ENCODE results near the gene FLYWCH1. TPM values are rescaled to one million over a fixed set of nuclear protein-coding genes. Genes with fewer than 3 reads are reported as not detected.

Gene FLYWCH1
- total and polyA plus RNA-seq, 2 donors (not counting 3 experiments of a cell fraction or from before 2014, with no cell fraction given), result 32.0 to 51.2 TPM

GRCh38 chr16:2938206-2938605, 26.5 kb downstream of the FLYWCH1 start:
- Histone ChIP-seq H3K79me2 (ENCODE audit: control insufficient read depth, insufficient read depth, low read length) (no peaks in the 10 kb centered on the region), H3K9ac (replicated peaks; ENCODE audit: extremely low read depth, insufficient read depth, low read length) (no peak overlapping the region), H3K27me3 (ENCODE audit: control insufficient read depth in 2 of 2, insufficient read depth in 2 of 2, low read length in 2 of 2) (no peaks in the 10 kb centered on the region), H3K4me2 (ENCODE audit: insufficient read depth, low read length) (no peak overlapping the region), H2AFZ (ENCODE audit: low read depth, low read length) (no peak overlapping the region), H3K9me1 (replicated peaks; ENCODE audit: control insufficient read depth, extremely low read depth, insufficient read depth, low read length) (no peaks in the 10 kb centered on the region), H3K4me3 (replicated peaks in 1 of 3; ENCODE audit: insufficient read depth in 1 of 3, low read depth in 1 of 3, low read length in 3 of 3) (no peak overlapping the region), H3K9me3 (replicated peaks; ENCODE audit: control insufficient read depth, insufficient read depth, low read length) (no peaks in the 10 kb centered on the region), H4K20me1 (replicated peaks; ENCODE audit: control insufficient read depth, extremely low read depth, insufficient read depth, low read length) (no peaks in the 10 kb centered on the region), H3K27ac (ENCODE audit: insufficient read depth, low read depth, low read length) (no peak overlapping the region), H3K36me3 (ENCODE audit: control insufficient read depth in 2 of 2, extremely low read depth in 1 of 2, insufficient read depth in 2 of 2, low read length in 2 of 2) (peaks cover 10 to 39% of the 10 kb centered on the region in 2 experiments), H3K4me1 (ENCODE audit: control insufficient read depth, extremely low read depth, insufficient read depth, low read length) (no peaks in the 10 kb centered on the region)
- POLR2A ChIA-PET, result no interaction called here
- BruUV-seq (replicated peaks), result no TSS peak
- dilution Hi-C loops (cut with MboI; ENCODE audit: extremely low pct_ligation_motif_present, low sequenced_read_pairs), result no loop called here
- FAIRE-seq, result no peak
- no peak for DNase-seq (ENCODE audit: low read depth, low spot score)
- no peak for TF ChIP-seq POLR2A (IDR thresholded peaks at IDR 0.05; ENCODE audit: low read depth, low read length)
- CTCF ChIA-PET, result interaction anchor here (0.7 to 2.6 kb wide), 2 partner anchors 11 to 22 kb away, joined by 5 to 25 read pairs; no protein-coding TSS in a partner anchor
- intact Hi-C loops (cut with micrococcal nuclease), result no loop called here

GRCh38 chr16:2939968-2940367, 28.2 kb downstream of the FLYWCH1 start:
- no peaks in the 10 kb centered on the region for H3K9me1 ChIP-seq (replicated peaks; ENCODE audit: control insufficient read depth, extremely low read depth, insufficient read depth, low read length)
- H3K27me3 ChIP-seq (ENCODE audit: control insufficient read depth in 2 of 2, insufficient read depth in 2 of 2, low read length in 2 of 2), result no peaks in the 10 kb centered on the region
- H3K4me1 ChIP-seq (ENCODE audit: control insufficient read depth, extremely low read depth, insufficient read depth, low read length), result no peaks in the 10 kb centered on the region
- CTCF ChIA-PET, result interaction anchor here (0.7 to 2.6 kb wide), 3 partner anchors 13 to 101 kb away, joined by 3 to 25 read pairs (median 5); no protein-coding TSS in a partner anchor
- DNase-seq (ENCODE audit: low read depth, low spot score), result no peak
- POLR2A ChIA-PET, result no interaction called here
- no TSS peak for BruUV-seq (replicated peaks)
- no peak for FAIRE-seq
- peaks cover 10 to 33% of the 10 kb centered on the region in 2 experiments for H3K36me3 ChIP-seq (ENCODE audit: control insufficient read depth in 2 of 2, extremely low read depth in 1 of 2, insufficient read depth in 2 of 2, low read length in 2 of 2)
- no peak overlapping the region for H3K9ac ChIP-seq (replicated peaks; ENCODE audit: extremely low read depth, insufficient read depth, low read length)
- TF ChIP-seq POLR2AphosphoS5 (IDR thresholded peaks at IDR 0.05; ENCODE audit: insufficient read depth, low read depth, low read length), result no peak
- TF ChIP-seq POLR2A (IDR thresholded peaks at IDR 0.05; ENCODE audit: low read depth, low read length), result no peak
- no peak for TF ChIP-seq JUN (IDR thresholded peaks at IDR 0.05; ENCODE audit: borderline replicate concordance, insufficient read depth, insufficient read length, low read depth)
- no peak for TF ChIP-seq CTCF (IDR thresholded peaks at IDR 0.05; ENCODE audit: extremely low read depth in 1 of 2, insufficient read depth in 1 of 2, low read depth in 1 of 2, low read length in 2 of 2)
- no peak for TF ChIP-seq EZH2 (IDR thresholded peaks at IDR 0.05; ENCODE audit: borderline replicate concordance, low read depth, low read length, severe bottlenecking)
- no peak for TF ChIP-seq GATA2 (IDR thresholded peaks at IDR 0.05; ENCODE audit: insufficient read depth, insufficient read length, low read depth, low read length)
- no peak for TF ChIP-seq MAX (IDR thresholded peaks at IDR 0.05; ENCODE audit: insufficient read depth, insufficient read length)
- no peak for TF ChIP-seq MYC (IDR thresholded peaks at IDR 0.05; ENCODE audit: low read depth, low read length)
- no peak for TF ChIP-seq FOS (IDR thresholded peaks at IDR 0.05; ENCODE audit: borderline replicate concordance, insufficient read depth, low read length)
- H2AFZ ChIP-seq (ENCODE audit: low read depth, low read length), result no peak overlapping the region
- H3K27ac ChIP-seq (ENCODE audit: insufficient read depth, low read depth, low read length), result no peak overlapping the region
- intact Hi-C loops (cut with micrococcal nuclease), result no loop called here
- no peaks in the 10 kb centered on the region for H4K20me1 ChIP-seq (replicated peaks; ENCODE audit: control insufficient read depth, extremely low read depth, insufficient read depth, low read length)
- no peak overlapping the region for H3K4me3 ChIP-seq (replicated peaks in 1 of 3; ENCODE audit: insufficient read depth in 1 of 3, low read depth in 1 of 3, low read length in 3 of 3)
- no peak overlapping the region for H3K4me2 ChIP-seq (ENCODE audit: insufficient read depth, low read length)
- no peaks in the 10 kb centered on the region for H3K79me2 ChIP-seq (ENCODE audit: control insufficient read depth, insufficient read depth, low read length)
- H3K9me3 ChIP-seq (replicated peaks; ENCODE audit: control insufficient read depth, insufficient read depth, low read length), result no peaks in the 10 kb centered on the region
- dilution Hi-C loops (cut with MboI; ENCODE audit: extremely low pct_ligation_motif_present, low sequenced_read_pairs), result no loop called here

Measured in endothelial cell of umbilical vein (primary cell).